H1 (cell line): ENCODE measurements around the gene SOWAHC. TPM values are rescaled to one million over a fixed set of nuclear protein-coding genes. Genes with fewer than 3 reads are reported as not detected.

Experiments
- EP300 ChIP-seq, 2 experiments: IDR thresholded peaks; 1 replicate in 1 of 2; 2 replicates in 1 of 2; pipeline ENCODE4 v1.6.1; 2011 to 2012; ENCODE audit warnings: low read depth in 2 of 2, low read length in 2 of 2, mild to moderate bottlenecking in 2 of 2, borderline replicate concordance in 1 of 2, inconsistent platforms in 1 of 2, moderate library complexity in 1 of 2
- HDAC2 ChIP-seq, 2 experiments: fragments of 300-600 bp in 1 of 2; sonication (generic) in 1 of 2; IDR thresholded peaks; 2 replicates each; pipeline ENCODE4 v1.6.1; 2011 to 2012; ENCODE audit warnings: low read depth in 2 of 2, low read length in 2 of 2, mild to moderate bottlenecking in 2 of 2, moderate library complexity in 2 of 2, borderline replicate concordance in 1 of 2, inconsistent platforms in 1 of 2
- HDAC6 ChIP-seq: IDR thresholded peaks from one replicate; pipeline ENCODE4 v1.7.1; 2012; ENCODE audit warnings: low read depth, mild to moderate bottlenecking, inconsistent platforms, low read length, moderate library complexity
- KDM1A ChIP-seq: fragments of 200-600, 300-600 bp; sonication (generic); IDR thresholded peaks from 2 replicates; pipeline ENCODE4 v1.7.1; 2016; ENCODE audit warnings: mild to moderate bottlenecking, low read length, borderline replicate concordance
- TAF1 ChIP-seq: IDR thresholded peaks from 2 replicates; pipeline ENCODE4 v1.6.1; 2011; ENCODE audit warnings: mild to moderate bottlenecking, low read depth, low read length
- polyA plus RNA-seq, 7 experiments: library from polyadenylated mRNA; depleted of rRNA in 3 of 7; stranded (reverse) in 5 of 7; unstranded in 2 of 7; fragments of >200 nt in 5 of 7; fragments of 200-250 nt in 2 of 7; gene quantifications; 1 replicate in 5 of 7; 2 replicates in 1 of 7; 4 replicates in 1 of 7; pipeline versions ENCODE4 v1.2.1 to v1.2.3, GENCODE V29; 2011 to 2013; ENCODE audit warnings: missing spikeins in 2 of 7, mixed read lengths in 2 of 7
- total RNA-seq: library from RNA; stranded (reverse); fragmentation: NEBNext Ultra II Directional; extraction: Animal tissue kit (Norgen Biotek cat#: 25700); gene quantifications from 2 replicates; pipeline ENCODE4 v1.2.1, GENCODE V29; 2021

The SOWAHC gene
- total and polyA plus RNA-seq, 2 of the 8 experiments (the other 6 are each of a cell fraction or from before 2014, with no cell fraction given): 3.1 to 17.8 TPM

- no peak for TF ChIP-seq KDM1A
- no peak for TF ChIP-seq HDAC2 (IDR thresholded peaks at IDR 0.05; ENCODE audit: borderline replicate concordance in 1 of 2, low read depth in 2 of 2, low read length in 2 of 2)
- no peak for TF ChIP-seq HDAC6
- TF ChIP-seq TAF1: no peak
- TF ChIP-seq EP300 (IDR thresholded peaks at IDR 0.05; ENCODE audit: borderline replicate concordance in 1 of 2, low read depth in 2 of 2, low read length in 2 of 2): no peak
These were observed 2.0 kb downstream of the SOWAHC start (continued) for GRCh38 chr2:109616184-109616583.
